IPS-15b (cell line): ENCODE results near the gene ARID3C.
A peak's percentile ranks its signal among the peaks of the same experiment; 100 is the strongest.

ENCODE experiments used
- H3K27me3 ChIP-seq: one replicate; pipeline ENCODE4 v1.6.1; 2013; ENCODE audit warnings: low read length; ENCODE audit not compliant: control insufficient read depth, insufficient read depth
- H3K36me3 ChIP-seq: one replicate; pipeline ENCODE4 v1.6.1; 2013; ENCODE audit warnings: low read length; ENCODE audit not compliant: control insufficient read depth, insufficient read depth
- H3K4me1 ChIP-seq: one replicate; pipeline ENCODE4 v1.6.1; 2013; ENCODE audit warnings: mild to moderate bottlenecking, low read length; ENCODE audit not compliant: control insufficient read depth, insufficient read depth
- H3K4me3 ChIP-seq: one replicate; pipeline ENCODE4 v1.5.1; 2013; ENCODE audit warnings: low read depth, low read length
- H3K9ac ChIP-seq: one replicate; pipeline ENCODE4 v1.6.1; 2013; ENCODE audit warnings: low read depth, mild to moderate bottlenecking, low read length
- H3K9me3 ChIP-seq: one replicate; pipeline ENCODE4 v1.6.1; 2013; ENCODE audit warnings: mild to moderate bottlenecking, low read length; ENCODE audit not compliant: control insufficient read depth, insufficient read depth

ARID3C gene, protein sequence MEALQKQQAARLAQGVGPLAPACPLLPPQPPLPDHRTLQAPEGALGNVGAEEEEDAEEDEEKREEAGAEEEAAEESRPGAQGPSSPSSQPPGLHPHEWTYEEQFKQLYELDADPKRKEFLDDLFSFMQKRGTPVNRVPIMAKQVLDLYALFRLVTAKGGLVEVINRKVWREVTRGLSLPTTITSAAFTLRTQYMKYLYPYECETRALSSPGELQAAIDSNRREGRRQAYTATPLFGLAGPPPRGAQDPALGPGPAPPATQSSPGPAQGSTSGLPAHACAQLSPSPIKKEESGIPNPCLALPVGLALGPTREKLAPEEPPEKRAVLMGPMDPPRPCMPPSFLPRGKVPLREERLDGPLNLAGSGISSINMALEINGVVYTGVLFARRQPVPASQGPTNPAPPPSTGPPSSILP

GRCh38 chr9:34628656-34629490 lies at the start of gene ARID3C:
Gene ARID3C, minus strand, starts transcription at chr9:34629066. Its CDS starts 1,052 bp downstream, at chr9:34628014.
- Histone ChIP-seq H3K4me3 (peak within 1 kb of the TSS; percentile 48), H3K27me3 (peaks cover 89% of the 10 kb centered on the region)

GRCh38 chr9:34675869-34676268 lies 47.0 kb upstream of the ARID3C start:
- H3K36me3 ChIP-seq: no peaks in the 10 kb centered on the region
- H3K9me3 ChIP-seq: no peaks in the 10 kb centered on the region
- no peaks in the 10 kb centered on the region for H3K27me3 ChIP-seq
- no peak overlapping the region for H3K4me3 ChIP-seq
- H3K4me1 ChIP-seq: no peaks in the 10 kb centered on the region
- no peak overlapping the region for H3K9ac ChIP-seq

More at GRCh38 chr9:34628656-34629490, at the start of gene ARID3C:
- H3K36me3 ChIP-seq: no peaks in the 10 kb centered on the region
- H3K4me1 ChIP-seq: peaks cover 6% of the 10 kb centered on the region
- H3K9me3 ChIP-seq: no peaks in the 10 kb centered on the region
- no peak within 1 kb of the TSS for H3K9ac ChIP-seq

GRCh38 chr9:34675048-34675714 lies 46.3 kb upstream of the ARID3C start:
- Histone ChIP-seq H3K9ac (no peak overlapping the region), H3K4me1 (no peaks in the 10 kb centered on the region), H3K36me3 (no peaks in the 10 kb centered on the region), H3K4me3 (no peak overlapping the region), H3K27me3 (no peaks in the 10 kb centered on the region), H3K9me3 (no peaks in the 10 kb centered on the region)

GRCh38 chr9:34674440-34674839 lies 45.6 kb upstream of the ARID3C start:
- H3K4me3 ChIP-seq: no peak overlapping the region
- H3K9ac ChIP-seq: no peak overlapping the region
- H3K36me3 ChIP-seq: no peaks in the 10 kb centered on the region
- no peaks in the 10 kb centered on the region for H3K9me3 ChIP-seq
- H3K4me1 ChIP-seq: no peaks in the 10 kb centered on the region
- H3K27me3 ChIP-seq: no peaks in the 10 kb centered on the region

DNA sequence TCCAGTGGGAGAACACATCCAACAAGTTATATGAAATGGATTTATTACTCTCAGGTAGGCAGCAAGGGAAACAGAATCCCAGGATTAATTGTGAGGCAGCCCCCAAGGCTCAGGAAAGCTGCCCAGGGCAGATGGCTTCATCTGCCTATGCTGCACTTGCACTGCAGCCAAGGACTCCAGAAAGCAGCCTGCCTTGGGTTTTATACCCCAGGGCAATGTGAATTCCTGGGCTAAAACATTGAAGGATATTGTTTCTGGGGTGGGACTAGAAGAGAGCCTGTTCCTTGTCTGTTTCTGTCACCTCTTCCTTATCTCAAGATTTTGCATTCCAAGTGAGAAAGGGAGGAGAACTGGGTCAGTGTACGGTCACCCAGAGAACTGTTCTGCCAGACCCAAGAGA lies 42.4 kb upstream of the ARID3C start:
- Histone ChIP-seq H3K36me3 (peaks cover 3% of the 10 kb centered on the region), H3K9ac (no peak overlapping the region), H3K27me3 (no peaks in the 10 kb centered on the region), H3K9me3 (no peaks in the 10 kb centered on the region), H3K4me1 (no peaks in the 10 kb centered on the region), H3K4me3 (no peak overlapping the region)

DNA sequence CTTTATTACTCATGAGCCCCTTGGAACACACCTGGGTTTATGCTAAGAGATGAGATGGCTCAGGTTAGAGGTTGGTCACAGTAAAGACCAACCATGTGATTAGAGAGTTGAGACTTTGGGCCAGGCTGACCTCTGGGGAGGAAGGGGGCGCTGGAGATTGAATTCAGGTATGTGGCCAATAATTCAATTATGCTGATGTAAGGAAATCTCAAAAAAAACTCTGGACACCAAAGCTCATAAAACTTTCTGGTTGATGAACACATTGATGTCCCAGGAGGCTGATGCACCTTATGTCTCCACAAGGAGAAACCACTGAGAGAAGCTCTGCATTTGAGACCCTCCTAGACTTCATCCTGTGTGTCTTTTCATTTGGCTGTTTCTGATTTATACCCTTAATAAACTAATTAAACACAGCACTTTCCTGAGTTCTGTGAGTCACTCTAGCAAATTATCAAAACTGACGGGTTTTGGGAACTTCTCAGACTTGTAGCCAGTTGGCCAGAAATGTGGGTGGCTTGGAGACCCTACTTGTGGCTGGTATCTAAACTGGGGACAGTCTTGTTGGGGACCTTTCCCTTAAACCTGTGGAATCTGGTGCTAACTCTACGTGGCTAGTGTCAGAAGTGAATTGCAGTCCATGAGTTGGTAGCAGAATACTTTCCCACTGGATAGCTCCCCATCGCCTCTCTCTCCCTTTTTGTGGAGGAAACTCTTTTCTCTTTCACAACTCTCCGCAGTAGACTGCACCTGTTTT lies 41.1 kb upstream of the ARID3C start:
- H3K36me3 ChIP-seq: peaks cover 3% of the 10 kb centered on the region
- H3K4me1 ChIP-seq: no peaks in the 10 kb centered on the region
- no peak overlapping the region for H3K4me3 ChIP-seq
- no peak overlapping the region for H3K9ac ChIP-seq
- no peaks in the 10 kb centered on the region for H3K9me3 ChIP-seq
- H3K27me3 ChIP-seq: no peaks in the 10 kb centered on the region

DNA sequence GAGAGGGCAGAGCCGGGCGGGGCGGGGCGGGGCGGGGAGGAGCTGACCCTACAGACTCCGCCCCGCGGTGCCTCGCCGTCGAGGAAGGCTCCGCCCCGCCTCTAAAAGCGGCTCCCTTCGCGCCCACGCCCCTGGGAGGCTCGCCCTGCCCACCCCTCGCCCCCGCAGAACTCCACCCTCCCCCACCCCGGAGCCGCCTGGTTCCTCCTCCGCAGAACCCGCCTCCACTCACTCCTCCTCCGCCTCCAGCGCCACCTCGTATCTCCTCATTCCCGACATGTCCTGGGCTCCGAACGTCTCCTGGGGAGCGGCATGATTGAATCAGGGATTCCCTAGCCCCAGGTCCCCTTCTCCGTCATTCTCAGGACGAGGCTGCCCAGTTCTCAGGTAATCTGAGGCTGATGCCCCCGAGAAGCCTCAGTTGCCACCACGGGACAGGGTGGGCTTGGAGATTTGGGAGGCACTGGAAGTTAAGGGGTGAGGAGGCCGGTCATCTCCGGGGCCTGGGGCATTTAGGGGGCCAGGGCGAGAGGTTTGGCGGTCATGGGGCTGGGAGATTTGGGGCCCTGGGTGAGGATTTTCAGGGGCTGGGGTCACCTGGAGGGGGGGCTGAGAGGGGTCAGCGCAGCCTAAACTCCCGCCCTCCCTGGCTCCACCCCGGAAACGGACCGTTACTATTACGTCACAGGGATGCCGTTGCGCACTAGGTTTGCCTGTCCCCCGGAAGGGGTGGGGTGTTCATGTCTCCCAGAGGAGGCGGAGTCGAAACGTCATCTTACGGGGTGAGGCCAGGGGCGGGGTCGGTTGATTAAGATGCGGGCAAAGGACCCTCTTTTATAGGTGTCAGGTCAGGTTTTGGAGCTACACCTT lies 36.8 kb upstream of the ARID3C start:
- Histone ChIP-seq H3K9ac (peak overlapping the region; percentile 90), H3K36me3 (peaks cover 3% of the 10 kb centered on the region)

GRCh38 chr9:34665067-34665380 lies 36.2 kb upstream of the ARID3C start:
- H3K4me3 ChIP-seq: peak overlapping the region; percentile 76

More for the DNA sequence above, 36.8 kb upstream of the ARID3C start:
- Histone ChIP-seq H3K9me3 (no peaks in the 10 kb centered on the region), H3K4me1 (peaks cover 2% of the 10 kb centered on the region), H3K27me3 (no peaks in the 10 kb centered on the region), H3K4me3 (peak overlapping the region; percentile 96)

DNA sequence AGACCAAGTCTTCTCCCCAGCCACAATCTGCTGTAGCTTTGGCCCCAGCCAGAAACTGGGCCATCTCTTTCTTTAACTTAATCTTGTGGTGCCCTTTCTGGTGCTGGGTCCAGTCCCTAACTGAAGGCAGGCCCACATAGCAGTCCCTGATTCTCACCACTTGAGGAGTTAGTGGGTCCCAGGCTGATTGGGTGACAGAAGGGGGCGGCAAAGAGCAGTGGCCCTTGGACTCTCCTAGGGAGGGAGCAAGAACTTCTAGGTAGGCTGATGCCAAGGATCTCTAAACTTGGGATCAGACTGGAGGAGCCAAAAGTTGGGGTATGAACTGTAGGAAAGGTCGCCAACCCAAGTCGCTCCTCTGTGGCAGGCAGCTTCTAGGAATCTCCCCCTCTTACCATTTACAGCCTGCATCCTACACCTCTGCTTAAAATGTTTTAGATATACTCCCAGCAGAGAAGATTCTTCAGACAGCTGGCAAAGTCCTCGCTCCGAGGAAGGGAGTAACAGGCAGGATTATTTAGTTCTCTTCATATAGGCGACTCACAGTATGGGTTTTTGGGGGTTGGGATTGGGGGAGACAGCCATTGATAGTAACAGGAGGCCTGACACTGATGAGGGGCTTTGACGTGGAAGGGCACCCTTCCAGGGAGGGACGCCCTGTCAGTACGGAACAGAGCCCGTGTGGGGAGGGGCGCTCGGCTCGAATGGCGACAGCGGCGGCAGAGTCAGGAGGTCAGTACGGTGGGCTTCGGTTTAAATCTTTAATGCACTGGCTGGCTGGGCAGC lies 35.6 kb upstream of the ARID3C start:
- Histone ChIP-seq H3K9me3 (no peaks in the 10 kb centered on the region), H3K36me3 (peaks cover 3% of the 10 kb centered on the region), H3K9ac (peak overlapping the region; percentile 37), H3K4me3 (peak overlapping the region; percentile 76), H3K4me1 (peaks cover 2% of the 10 kb centered on the region), H3K27me3 (no peaks in the 10 kb centered on the region)

More at GRCh38 chr9:34665067-34665380, 36.2 kb upstream of the ARID3C start:
- Histone ChIP-seq H3K27me3 (no peaks in the 10 kb centered on the region), H3K4me1 (peaks cover 2% of the 10 kb centered on the region), H3K9me3 (no peaks in the 10 kb centered on the region), H3K36me3 (peaks cover 3% of the 10 kb centered on the region), H3K9ac (peak overlapping the region; percentile 37)

GRCh38 chr9:34663303-34663605 lies 34.4 kb upstream of the ARID3C start:
- no peak overlapping the region for H3K9ac ChIP-seq
- H3K9me3 ChIP-seq: no peaks in the 10 kb centered on the region
- H3K27me3 ChIP-seq: no peaks in the 10 kb centered on the region
- H3K4me3 ChIP-seq: no peak overlapping the region
- no peaks in the 10 kb centered on the region for H3K36me3 ChIP-seq
- peaks cover 2% of the 10 kb centered on the region for H3K4me1 ChIP-seq
